Activated CD4-positive, alpha-beta T cell treated with anti-CD3 and anti-CD28 coated beads, Interleukin-2, amount 50 U/mL, for 24 hours (primary cell): ENCODE results near the gene MAGEA9.
A peak's percentile ranks its signal among the peaks of the same experiment; 100 is the strongest.
"Not testable (repeated sequence)": the region's sequence is repeated elsewhere in the genome, so short reads cannot be mapped to it uniquely, and the experiment has no call there.

Experiments
- DNase-seq, 2 donors: peaks; one replicate each; pipeline ENCODE4 v3.0.0-alpha.2; 2020; ENCODE audit warnings: low read depth in 1 of 2, low spot score in 1 of 2

Gene MAGEA9

GRCh38 chrX:149807747-149808458 is 26.2 kb downstream of the MAGEA9 start:
- DNase-seq: no peak

- no peak for DNase-seq
Measured at GRCh38 chrX:149818652-149819051, 36.9 kb downstream of the MAGEA9 start.

- no peak for DNase-seq
Measured at GRCh38 chrX:149819371-149819770, 37.6 kb downstream of the MAGEA9 start.

- peak; percentile 3 to 21 for DNase-seq
Measured at GRCh38 chrX:149825424-149825823, 43.7 kb downstream of the MAGEA9 start.

- no peak for DNase-seq
Measured at GRCh38 chrX:149827254-149827653, 45.5 kb downstream of the MAGEA9 start.

- DNase-seq: no peak
Measured at GRCh38 chrX:149829751-149830191, 48.0 kb downstream of the MAGEA9 start.

- no peak for DNase-seq
Measured at GRCh38 chrX:149830192-149830873, 48.6 kb downstream of the MAGEA9 start.

GRCh38 chrX:149831473-149831872 is 49.7 kb downstream of the MAGEA9 start:
- DNase-seq: no peak

- DNase-seq: not testable (repeated sequence)
Measured at GRCh38 chrX:149836728-149837127, 55.0 kb downstream of the MAGEA9 start.

- no peak for DNase-seq
Measured at GRCh38 chrX:149837167-149837566, 55.4 kb downstream of the MAGEA9 start.
